Fibroblast of lung (primary cell): Measurements from ENCODE around the gene FUBP3. TPM values are rescaled to one million over a fixed set of nuclear protein-coding genes. Genes with fewer than 3 reads are reported as not detected.
A peak's percentile ranks its signal among the peaks of the same experiment; 100 is the strongest.

Experiments used
- DNase-seq, 2 donors: peaks; one replicate each; pipeline versions ENCODE4 v3.0.0 to v3.0.0-alpha.2; 2010; ENCODE audit warnings: low read depth in 2 of 2
- H2AFZ ChIP-seq: 2 replicates; pipeline ENCODE4 v1.5.1; 2012; ENCODE audit warnings: low read length, control low read depth, inconsistent platforms
- H3K27ac ChIP-seq: 2 replicates; pipeline ENCODE4 v1.5.1; 2011; ENCODE audit warnings: low read length, control low read depth; ENCODE audit not compliant: insufficient read depth
- H3K27me3 ChIP-seq: 2 replicates; pipeline ENCODE4 v1.5.1; 2011; ENCODE audit warnings: mild to moderate bottlenecking, low read length; ENCODE audit not compliant: control insufficient read depth, insufficient read depth
- H3K36me3 ChIP-seq: 2 replicates; pipeline ENCODE4 v1.5.1; 2011; ENCODE audit warnings: low read length; ENCODE audit not compliant: control insufficient read depth, insufficient read depth
- H3K4me1 ChIP-seq: 2 replicates; pipeline ENCODE4 v1.5.1; 2011; ENCODE audit warnings: low read length; ENCODE audit not compliant: control insufficient read depth, insufficient read depth; ENCODE audit errors: extremely low read depth
- H3K4me2 ChIP-seq: 2 replicates; pipeline ENCODE4 v1.5.1; 2011; ENCODE audit warnings: low read length, control low read depth; ENCODE audit not compliant: insufficient read depth; ENCODE audit errors: extremely low read depth
- H3K4me3 ChIP-seq, 4 experiments: fragments of 200-600 bp in 1 of 4; sonication (generic) in 1 of 4; replicated peaks in 1 of 4; 2 replicates each; pipeline ENCODE4 v1.5.1; 2011 to 2016; ENCODE audit warnings: low read length in 4 of 4, low read depth in 3 of 4, mild to moderate bottlenecking in 3 of 4, control low read depth in 2 of 4, inconsistent platforms in 1 of 4, mixed read lengths in 1 of 4; ENCODE audit not compliant: insufficient read depth in 1 of 4; ENCODE audit errors: control extremely low read depth in 1 of 4
- H3K79me2 ChIP-seq: 2 replicates; pipeline ENCODE4 v1.5.1; 2012; ENCODE audit warnings: mild to moderate bottlenecking, low read length, inconsistent platforms; ENCODE audit not compliant: control insufficient read depth, insufficient read depth
- H3K9ac ChIP-seq: 2 replicates; pipeline ENCODE4 v1.5.1; 2011; ENCODE audit warnings: mild to moderate bottlenecking, low read length, control low read depth; ENCODE audit not compliant: insufficient read depth
- H3K9me3 ChIP-seq: 2 replicates; pipeline ENCODE4 v1.5.1; 2012; ENCODE audit warnings: low read depth, low read length; ENCODE audit not compliant: control insufficient read depth, insufficient read depth
- H4K20me1 ChIP-seq: 2 replicates; pipeline ENCODE4 v1.5.1; 2011; ENCODE audit warnings: low read length; ENCODE audit not compliant: control insufficient read depth, insufficient read depth; ENCODE audit errors: extremely low read depth
- EZH2 ChIP-seq: IDR thresholded peaks from 2 replicates; pipeline ENCODE4 v1.5.1; 2012; ENCODE audit warnings: low read length, control low read depth, mild to moderate bottlenecking; ENCODE audit errors: missing control alignments
- polyA plus RNA-seq, 2 donors: library from polyadenylated mRNA; depleted of rRNA in 1 of 2; stranded (reverse) in 1 of 2; unstranded in 1 of 2; fragments of >200 nt; gene quantifications; 2 replicates each; pipeline ENCODE4 v1.2.1, GENCODE V29; 2011 to 2012; ENCODE audit warnings: missing spikeins in 1 of 2
- total RNA-seq: library from RNA; depleted of rRNA; stranded (reverse); fragments of >200 nt; gene quantifications from 2 replicates; pipeline ENCODE4 v1.2.1, GENCODE V29; 2014
- TF ChIP-seq, protein P1 (sequence below), 2 donors: IDR thresholded peaks in 1 of 2; conservative IDR thresholded peaks in 1 of 2; 1 replicate in 1 of 2; 2 replicates in 1 of 2; pipeline ENCODE4 v1.5.1; 2011 to 2012; ENCODE audit warnings: low read length in 2 of 2, control low read depth in 1 of 2, inconsistent platforms in 1 of 2, low read depth in 1 of 2, mild to moderate bottlenecking in 1 of 2

Gene FUBP3
- total and polyA plus RNA-seq, 2 donors (not counting 1 experiment from before 2014, with no cell fraction given): 35.7 to 36.2 TPM

DNA sequence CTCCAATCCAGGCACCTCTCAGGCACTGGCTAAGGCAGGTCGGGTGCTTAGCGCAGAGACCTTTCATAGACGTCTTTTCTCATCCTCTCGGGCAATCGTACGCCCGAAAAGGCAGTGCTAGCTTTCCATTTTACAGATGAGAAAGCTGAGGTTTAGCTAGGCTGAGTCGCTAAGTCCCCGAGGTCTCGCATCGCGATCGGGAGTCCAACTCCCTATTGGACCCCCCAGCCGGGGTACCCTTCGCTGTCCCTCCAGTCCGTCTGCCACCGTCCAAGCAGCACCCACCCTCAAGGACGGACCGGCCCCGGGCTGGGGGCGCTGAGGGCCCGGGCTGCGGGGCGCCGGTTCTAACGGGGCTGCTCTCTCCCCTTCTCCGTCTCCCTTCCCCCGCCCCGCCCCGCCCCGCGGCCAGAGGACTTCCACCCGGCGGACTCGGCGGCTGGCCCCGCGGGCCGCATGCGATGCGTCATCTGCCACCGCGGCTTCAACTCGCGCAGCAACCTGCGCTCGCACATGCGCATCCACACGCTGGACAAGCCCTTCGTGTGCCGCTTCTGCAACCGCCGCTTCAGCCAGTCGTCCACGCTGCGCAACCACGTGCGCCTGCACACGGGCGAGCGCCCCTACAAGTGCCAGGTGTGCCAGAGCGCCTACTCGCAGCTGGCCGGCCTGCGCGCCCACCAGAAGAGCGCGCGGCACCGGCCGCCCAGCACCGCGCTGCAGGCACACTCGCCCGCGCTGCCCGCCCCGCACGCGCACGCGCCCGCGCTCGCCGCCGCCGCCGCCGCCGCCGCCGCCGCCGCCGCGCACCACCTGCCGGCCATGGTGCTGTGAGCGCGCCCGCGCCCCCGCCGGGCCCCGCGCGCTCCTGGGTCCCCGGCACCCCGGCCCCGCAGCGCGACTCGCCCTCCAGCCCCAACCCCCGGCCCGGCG lies 101.7 kb downstream of the FUBP3 start:
- DNase-seq: peak; percentile 84 to 88
- Histone ChIP-seq H3K9ac (no peak overlapping the region), H3K27me3 (no peaks in the 10 kb centered on the region), H3K4me2 (peak overlapping the region; percentile 79), H3K27ac (no peak overlapping the region), H4K20me1 (no peaks in the 10 kb centered on the region), H3K79me2 (no peaks in the 10 kb centered on the region), H3K4me3 (peak overlapping the region; percentile 15 to 56 (median 39)), H3K36me3 (no peaks in the 10 kb centered on the region), H2AFZ (peak overlapping the region; percentile 83), H3K9me3 (no peaks in the 10 kb centered on the region), H3K4me1 (peaks cover 3% of the 10 kb centered on the region)
- TF ChIP-seq EZH2: no peak
- TF ChIP-seq, protein P1, sequence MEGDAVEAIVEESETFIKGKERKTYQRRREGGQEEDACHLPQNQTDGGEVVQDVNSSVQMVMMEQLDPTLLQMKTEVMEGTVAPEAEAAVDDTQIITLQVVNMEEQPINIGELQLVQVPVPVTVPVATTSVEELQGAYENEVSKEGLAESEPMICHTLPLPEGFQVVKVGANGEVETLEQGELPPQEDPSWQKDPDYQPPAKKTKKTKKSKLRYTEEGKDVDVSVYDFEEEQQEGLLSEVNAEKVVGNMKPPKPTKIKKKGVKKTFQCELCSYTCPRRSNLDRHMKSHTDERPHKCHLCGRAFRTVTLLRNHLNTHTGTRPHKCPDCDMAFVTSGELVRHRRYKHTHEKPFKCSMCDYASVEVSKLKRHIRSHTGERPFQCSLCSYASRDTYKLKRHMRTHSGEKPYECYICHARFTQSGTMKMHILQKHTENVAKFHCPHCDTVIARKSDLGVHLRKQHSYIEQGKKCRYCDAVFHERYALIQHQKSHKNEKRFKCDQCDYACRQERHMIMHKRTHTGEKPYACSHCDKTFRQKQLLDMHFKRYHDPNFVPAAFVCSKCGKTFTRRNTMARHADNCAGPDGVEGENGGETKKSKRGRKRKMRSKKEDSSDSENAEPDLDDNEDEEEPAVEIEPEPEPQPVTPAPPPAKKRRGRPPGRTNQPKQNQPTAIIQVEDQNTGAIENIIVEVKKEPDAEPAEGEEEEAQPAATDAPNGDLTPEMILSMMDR (conservative IDR thresholded peaks at IDR 0.05 in 1 of 2, IDR thresholded peaks at IDR 0.05 in 1 of 2; ENCODE audit: low read depth in 1 of 2, low read length in 2 of 2): no peak

DNA sequence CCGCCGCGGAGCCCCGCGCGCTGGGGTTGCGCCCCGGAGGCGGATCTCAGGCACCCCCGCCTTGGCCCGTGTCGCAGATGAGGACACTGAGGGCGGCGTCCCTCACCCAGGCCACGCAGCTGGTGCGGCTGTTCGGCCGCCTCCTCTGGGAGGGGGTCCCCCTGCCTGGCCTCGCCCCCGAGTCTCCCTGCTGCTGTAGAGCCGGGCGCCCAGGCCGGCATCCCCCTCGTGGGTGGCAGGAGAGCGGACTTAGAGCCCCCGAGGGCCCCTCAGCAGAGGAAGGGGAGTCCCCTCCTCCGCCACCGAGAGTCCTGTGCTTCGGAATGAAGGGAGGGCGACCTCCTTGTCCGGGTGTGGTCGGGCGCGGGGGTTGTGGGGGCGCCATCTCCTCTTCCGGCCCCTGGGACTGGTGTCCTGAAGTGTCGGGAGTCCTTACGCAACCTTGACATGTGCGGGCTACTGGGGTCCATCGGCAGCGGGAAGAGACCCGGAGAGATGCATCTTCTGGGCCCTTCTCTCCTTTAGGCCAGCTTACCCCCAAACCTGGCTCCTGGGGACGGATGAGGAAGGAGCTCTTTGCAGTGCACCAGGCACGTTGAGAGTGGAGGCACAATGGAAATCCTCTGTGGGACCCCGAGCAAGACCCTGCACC lies 102.5 kb downstream of the FUBP3 start:
- Histone ChIP-seq H3K9me3 (no peaks in the 10 kb centered on the region), H3K27me3 (no peaks in the 10 kb centered on the region), H2AFZ (no peak overlapping the region), H3K9ac (no peak overlapping the region), H3K79me2 (no peaks in the 10 kb centered on the region), H4K20me1 (no peaks in the 10 kb centered on the region), H3K4me3 (peak overlapping the region; percentile 32 to 56 (median 38)), H3K4me1 (peaks cover 3% of the 10 kb centered on the region), H3K27ac (no peak overlapping the region), H3K4me2 (peak overlapping the region; percentile 79), H3K36me3 (no peaks in the 10 kb centered on the region)
- no peak for TF ChIP-seq EZH2
- TF ChIP-seq, protein P1 (conservative IDR thresholded peaks at IDR 0.05 in 1 of 2, IDR thresholded peaks at IDR 0.05 in 1 of 2; ENCODE audit: low read depth in 1 of 2, low read length in 2 of 2): no peak
- no peak for DNase-seq

DNA sequence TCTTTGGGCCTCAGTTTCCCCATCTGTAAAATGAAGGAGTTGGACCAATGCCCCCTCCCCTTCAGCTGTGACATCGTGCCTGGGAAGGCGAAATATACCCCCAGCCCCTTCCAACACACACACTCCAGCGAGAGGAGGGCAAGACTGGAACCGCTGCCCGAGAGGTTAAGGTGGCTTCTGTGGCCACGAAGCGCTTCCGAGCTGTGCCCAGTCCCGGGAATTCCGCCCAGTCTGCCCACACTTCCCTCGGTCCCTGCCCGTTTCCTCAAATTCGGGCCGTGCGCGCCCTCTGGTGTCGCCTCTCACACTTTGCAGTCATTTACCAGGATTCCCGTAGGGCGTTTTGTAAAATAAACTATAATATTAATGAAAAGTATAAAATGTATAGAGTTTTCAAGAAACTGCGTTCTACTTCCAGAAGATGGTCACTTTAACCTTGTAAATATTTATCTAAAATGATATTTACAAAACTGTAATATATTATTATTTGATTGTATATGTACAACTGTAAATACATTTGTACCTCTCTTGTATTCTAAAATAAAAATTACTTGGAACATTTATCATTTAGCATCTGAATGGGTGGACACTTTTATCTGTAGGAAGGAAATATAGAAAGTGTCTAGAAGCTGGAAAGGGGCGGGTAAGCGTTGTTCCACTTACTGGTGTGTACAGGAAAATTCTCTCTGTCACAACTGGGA lies 103.2 kb downstream of the FUBP3 start:
- no peak overlapping the region for H3K9ac ChIP-seq
- no peak overlapping the region for H3K27ac ChIP-seq
- H3K9me3 ChIP-seq: no peaks in the 10 kb centered on the region
- H3K27me3 ChIP-seq: no peaks in the 10 kb centered on the region
- no peaks in the 10 kb centered on the region for H4K20me1 ChIP-seq
- peak overlapping the region in 3 of 4 experiments; percentile 23 to 56 (median 32) for H3K4me3 ChIP-seq
- DNase-seq: peak; percentile 61 to 75
- TF ChIP-seq, protein P1 (conservative IDR thresholded peaks at IDR 0.05 in 1 of 2, IDR thresholded peaks at IDR 0.05 in 1 of 2; ENCODE audit: low read depth in 1 of 2, low read length in 2 of 2): peak; percentile 79 to 85
- TF ChIP-seq EZH2: no peak
- no peaks in the 10 kb centered on the region for H3K79me2 ChIP-seq
- no peaks in the 10 kb centered on the region for H3K36me3 ChIP-seq
- H3K4me1 ChIP-seq: peaks cover 3% of the 10 kb centered on the region
- H2AFZ ChIP-seq: no peak overlapping the region
- peak overlapping the region; percentile 79 for H3K4me2 ChIP-seq
